ENCODE results near the gene SPNS3.

- TF ChIP-seq CTCF (IDR thresholded peaks at IDR 0.05; ENCODE audit: control extremely low read depth in 1 of 3, insufficient read depth in 1 of 3, low read depth in 1 of 3, low read length in 3 of 3) (no peak), TEAD4 (IDR thresholded peaks at IDR 0.05; ENCODE audit: low read depth, low read length) (no peak), EZH2 (IDR thresholded peaks at IDR 0.05; ENCODE audit: low read depth, low read length, severe bottlenecking) (no peak), BRCA1 (IDR thresholded peaks at IDR 0.05; ENCODE audit: low read depth, low read length) (no peak), CREB1 (IDR thresholded peaks at IDR 0.05) (no peak), POLR2A (IDR thresholded peaks at IDR 0.05; ENCODE audit: control extremely low read depth in 1 of 2, low read depth in 2 of 2, low read length in 2 of 2) (no peak), SIN3A (conservative IDR thresholded peaks at IDR 0.05 in 1 of 2, IDR thresholded peaks at IDR 0.05 in 1 of 2; ENCODE audit: low read depth in 1 of 2, low read length in 2 of 2) (no peak), ATF3 (IDR thresholded peaks at IDR 0.05; ENCODE audit: insufficient read depth, low read depth, low read length) (no peak), CHD7 (IDR thresholded peaks at IDR 0.05; ENCODE audit: insufficient replicate concordance, low read length) (no peak), POLR2AphosphoS5 (IDR thresholded peaks at IDR 0.05; ENCODE audit: low read depth, low read length) (no peak), SIRT6 (IDR thresholded peaks at IDR 0.05; ENCODE audit: low read length) (no peak)
These were observed 9.7 kb downstream of the SPNS3 start for GRCh38 chr17:4443476-4443875.
